Body of pancreas (tissue), 4 donors: ENCODE data around the gene TCP11L2. TPM values are rescaled to one million over a fixed set of nuclear protein-coding genes. Genes with fewer than 3 reads are reported as not detected.

Experiments used
- ATAC-seq: fragments of 150-250 bp; one replicate; pipeline ENCODE4 v1.9.1; 2016
- DNase-seq, 4 donors: peaks; one replicate each; pipeline ENCODE4 v3.0.0-alpha.2; 2019
- H3K27ac ChIP-seq, 4 donors: fragments of 200-600 bp; sonication (generic); 1 replicate in 3 of 4; 2 replicates in 1 of 4; pipeline versions ENCODE4 v1.5.1 to v1.6.1; 2016 to 2019; ENCODE audit warnings: mild to moderate bottlenecking in 1 of 4, mixed read lengths in 1 of 4, moderate library complexity in 1 of 4
- H3K27me3 ChIP-seq, 2 donors: fragments of 200-600 bp; sonication (generic); one replicate each; pipeline ENCODE4 v1.6.0; 2016; ENCODE audit warnings: mild to moderate bottlenecking in 1 of 2
- H3K36me3 ChIP-seq, 2 donors: fragments of 200-600 bp; sonication (generic); replicated peaks in 1 of 2; 2 replicates each; pipeline ENCODE4 v1.5.1; 2016; ENCODE audit warnings: low read depth in 2 of 2; ENCODE audit not compliant: insufficient read depth in 1 of 2
- H3K4me1 ChIP-seq: fragments of 200-600 bp; sonication (generic); one replicate; pipeline ENCODE4 v1.6.0; 2016
- H3K4me3 ChIP-seq, 2 donors: fragments of 200-600 bp; sonication (generic); 1 replicate in 1 of 2; 2 replicates in 1 of 2; pipeline ENCODE4 v1.5.1; 2016 to 2019
- H3K9me3 ChIP-seq, 3 donors: fragments of 200-600 bp; sonication (generic); 1 replicate in 2 of 3; 2 replicates in 1 of 3; pipeline ENCODE4 v1.5.1; 2016
- POLR2A ChIP-seq, 3 donors: fragments of 450-650 bp; IDR thresholded peaks; one replicate each; pipeline ENCODE4 v1.6.1; 2016; ENCODE audit warnings: antibody characterized with exemption in 3 of 3, mild to moderate bottlenecking in 2 of 3
- WGBS, 2 donors: methylation state at CpG; one replicate each; pipeline ENCODE4 v1.1.5; 2017; 5-methylcytosine and 5-hydroxymethylcytosine counted together
- intact Hi-C: fragments of 100-400 bp; cut with DNase I; formaldehyde crosslinking; loops from one replicate; pipeline ENCODE4 v1.15.1; 2023
- total RNA-seq, 2 donors: library from RNA; depleted of rRNA; stranded (reverse); fragments of >200 nt; gene quantifications; one replicate each; pipeline ENCODE4 v1.1.0, GENCODE V29; 2016
- TF ChIP-seq, protein P1 (sequence below), 7 experiments: fragments of 450-650 bp in 4 of 7; fragments of 200-600 bp in 3 of 7; sonication (generic) in 3 of 7; IDR thresholded peaks; one replicate each; pipeline ENCODE4 v1.5.1; 2016 to 2019; ENCODE audit warnings: antibody characterized with exemption in 7 of 7

The TCP11L2 gene
- total RNA-seq, 2 donors from 2014 or later, result 16.1 to 19.1 TPM

DNA sequence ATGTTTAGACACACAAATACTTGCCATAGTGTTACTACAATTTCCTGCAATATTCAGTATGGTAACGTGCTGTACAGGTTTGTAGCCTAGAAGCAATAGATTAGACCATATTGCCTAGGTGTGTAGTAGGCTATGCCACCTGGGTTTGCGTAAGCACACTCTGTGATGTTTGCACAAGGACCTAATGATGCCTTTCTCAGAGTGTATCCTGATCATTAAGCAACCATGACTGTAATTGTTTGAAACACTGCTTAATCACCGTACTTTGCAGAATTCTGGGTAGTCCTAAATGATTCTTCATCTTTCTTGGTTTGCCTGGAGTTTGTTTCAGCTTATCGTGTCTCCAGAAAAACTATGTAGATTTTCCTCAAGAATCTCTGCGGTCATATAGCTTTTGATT lies 11.2 kb upstream of the TCP11L2 start:
- ATAC-seq (peak; percentile 30), DNase-seq (peak in 2 of 4 donors; percentile 21 to 43)
- Histone ChIP-seq H3K36me3 (no peaks in the 10 kb centered on the region), H3K27me3 (no peaks in the 10 kb centered on the region), H3K4me1 (no peaks in the 10 kb centered on the region), H3K27ac (no peak overlapping the region), H3K9me3 (no peaks in the 10 kb centered on the region), H3K4me3 (no peak overlapping the region)
- 54 to 65% methylated on average over 5 of the region's 5 CpGs for WGBS, 2 donors
- TF ChIP-seq, protein P1, sequence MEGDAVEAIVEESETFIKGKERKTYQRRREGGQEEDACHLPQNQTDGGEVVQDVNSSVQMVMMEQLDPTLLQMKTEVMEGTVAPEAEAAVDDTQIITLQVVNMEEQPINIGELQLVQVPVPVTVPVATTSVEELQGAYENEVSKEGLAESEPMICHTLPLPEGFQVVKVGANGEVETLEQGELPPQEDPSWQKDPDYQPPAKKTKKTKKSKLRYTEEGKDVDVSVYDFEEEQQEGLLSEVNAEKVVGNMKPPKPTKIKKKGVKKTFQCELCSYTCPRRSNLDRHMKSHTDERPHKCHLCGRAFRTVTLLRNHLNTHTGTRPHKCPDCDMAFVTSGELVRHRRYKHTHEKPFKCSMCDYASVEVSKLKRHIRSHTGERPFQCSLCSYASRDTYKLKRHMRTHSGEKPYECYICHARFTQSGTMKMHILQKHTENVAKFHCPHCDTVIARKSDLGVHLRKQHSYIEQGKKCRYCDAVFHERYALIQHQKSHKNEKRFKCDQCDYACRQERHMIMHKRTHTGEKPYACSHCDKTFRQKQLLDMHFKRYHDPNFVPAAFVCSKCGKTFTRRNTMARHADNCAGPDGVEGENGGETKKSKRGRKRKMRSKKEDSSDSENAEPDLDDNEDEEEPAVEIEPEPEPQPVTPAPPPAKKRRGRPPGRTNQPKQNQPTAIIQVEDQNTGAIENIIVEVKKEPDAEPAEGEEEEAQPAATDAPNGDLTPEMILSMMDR (IDR thresholded peaks at IDR 0.05), result no peak
- TF ChIP-seq POLR2A (IDR thresholded peaks at IDR 0.05), result no peak
- intact Hi-C loops, result no loop called here

DNA sequence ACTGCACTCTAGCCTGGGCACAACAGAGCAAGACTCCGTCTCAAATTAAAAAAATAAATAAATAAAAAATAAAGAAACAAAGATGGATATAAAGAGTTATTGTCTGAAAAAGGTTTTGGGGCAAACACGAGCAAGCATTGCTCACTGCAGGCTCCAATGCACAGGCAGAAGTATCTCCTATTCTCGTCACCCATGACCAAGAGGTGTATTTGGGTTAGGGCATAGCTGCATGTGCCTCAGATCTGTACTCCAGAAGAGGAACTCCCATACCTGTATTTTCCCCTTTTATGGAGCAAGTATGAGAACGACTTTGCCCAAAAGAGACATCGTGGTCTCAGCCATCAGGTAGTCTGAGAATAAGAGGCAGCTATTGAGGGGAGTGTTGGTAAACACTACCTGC lies 10.2 kb upstream of the TCP11L2 start:
- H3K36me3 ChIP-seq, result no peaks in the 10 kb centered on the region
- no peaks in the 10 kb centered on the region for H3K9me3 ChIP-seq
- no peak for ATAC-seq
- WGBS, 2 donors, result 83 to 84% methylated on average over 5 of the region's 5 CpGs
- no peak overlapping the region for H3K4me3 ChIP-seq
- DNase-seq, result no peak
- no peaks in the 10 kb centered on the region for H3K4me1 ChIP-seq
- H3K27me3 ChIP-seq, result no peaks in the 10 kb centered on the region
- intact Hi-C loops, result no loop called here
- TF ChIP-seq, protein P1 (IDR thresholded peaks at IDR 0.05), result no peak
- TF ChIP-seq POLR2A (IDR thresholded peaks at IDR 0.05), result no peak
- no peak overlapping the region for H3K27ac ChIP-seq

DNA sequence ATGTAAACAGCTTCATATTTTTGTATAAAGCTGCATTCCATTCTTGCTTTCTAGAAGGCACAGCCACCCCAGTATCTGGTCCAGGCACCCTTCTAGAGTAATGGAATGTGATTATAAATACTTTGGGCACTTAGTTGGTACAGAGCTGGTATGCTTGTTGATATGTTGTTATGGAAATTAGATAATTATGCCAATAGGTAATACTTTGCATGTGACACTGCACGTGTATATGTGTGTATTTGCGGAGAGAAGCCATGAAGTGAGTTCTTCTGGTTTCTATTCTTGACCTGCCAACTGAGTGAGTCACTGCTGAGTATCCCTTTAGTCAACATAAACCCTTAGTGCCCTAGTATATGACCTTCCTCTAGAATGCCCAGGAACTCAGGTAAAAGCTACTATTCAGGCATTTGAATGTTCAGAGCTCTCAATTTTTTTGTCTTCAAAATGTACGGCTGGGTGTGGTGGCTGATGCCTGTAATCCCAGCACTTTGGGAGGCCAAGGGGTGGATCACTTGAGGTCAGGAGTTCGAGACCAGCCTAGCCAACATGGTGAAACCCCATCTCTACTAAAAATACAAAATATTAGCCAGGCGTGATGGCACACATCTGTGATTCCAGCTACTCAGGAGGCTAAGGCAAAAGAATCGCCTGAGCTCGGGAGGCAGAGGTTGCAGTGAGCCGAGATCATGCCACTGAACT lies 6.2 kb upstream of the TCP11L2 start:
- no peak for TF ChIP-seq POLR2A (IDR thresholded peaks at IDR 0.05)
- TF ChIP-seq, protein P1 (IDR thresholded peaks at IDR 0.05), result no peak
- no peak overlapping the region for H3K4me3 ChIP-seq
- no peaks in the 10 kb centered on the region for H3K27me3 ChIP-seq
- H3K4me1 ChIP-seq, result peaks cover 10% of the 10 kb centered on the region
- no peaks in the 10 kb centered on the region for H3K9me3 ChIP-seq
- 78 to 79% methylated on average over 8 of the region's 8 CpGs for WGBS, 2 donors
- intact Hi-C loops, result no loop called here
- H3K27ac ChIP-seq, result no peak overlapping the region
- ATAC-seq (no peak), DNase-seq (peak in 1 of 4 donors; percentile 40)
- no peaks in the 10 kb centered on the region for H3K36me3 ChIP-seq

DNA sequence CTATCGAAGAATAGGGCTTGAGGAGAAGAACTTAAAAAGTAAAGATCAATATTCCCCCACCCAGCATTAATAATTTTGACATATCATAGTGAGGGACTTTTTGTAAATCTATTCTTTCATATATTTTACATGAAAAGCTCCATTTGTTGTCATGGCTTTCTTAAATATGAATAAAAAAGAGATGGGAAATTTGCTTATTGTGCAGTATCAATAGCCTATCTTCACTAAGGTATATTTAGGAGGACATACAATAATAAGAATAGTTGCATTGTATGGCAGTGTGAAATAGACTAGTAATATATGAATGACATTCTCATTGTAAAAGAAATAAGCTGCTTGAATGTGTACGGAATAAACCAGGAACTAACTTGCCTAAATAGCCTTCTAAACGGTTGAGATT lies 5.5 kb upstream of the TCP11L2 start:
- Histone ChIP-seq H3K4me1 (peaks cover 16% of the 10 kb centered on the region), H3K27ac (no peak overlapping the region), H3K4me3 (no peak overlapping the region), H3K36me3 (no peaks in the 10 kb centered on the region), H3K9me3 (no peaks in the 10 kb centered on the region), H3K27me3 (no peaks in the 10 kb centered on the region)
- TF ChIP-seq, protein P1 (IDR thresholded peaks at IDR 0.05), result no peak
- TF ChIP-seq POLR2A (IDR thresholded peaks at IDR 0.05), result no peak
- DNase-seq (no peak), ATAC-seq (no peak)
- intact Hi-C loops, result no loop called here
- 79 to 82% methylated on average over 3 of the region's 3 CpGs for WGBS, 2 donors

DNA sequence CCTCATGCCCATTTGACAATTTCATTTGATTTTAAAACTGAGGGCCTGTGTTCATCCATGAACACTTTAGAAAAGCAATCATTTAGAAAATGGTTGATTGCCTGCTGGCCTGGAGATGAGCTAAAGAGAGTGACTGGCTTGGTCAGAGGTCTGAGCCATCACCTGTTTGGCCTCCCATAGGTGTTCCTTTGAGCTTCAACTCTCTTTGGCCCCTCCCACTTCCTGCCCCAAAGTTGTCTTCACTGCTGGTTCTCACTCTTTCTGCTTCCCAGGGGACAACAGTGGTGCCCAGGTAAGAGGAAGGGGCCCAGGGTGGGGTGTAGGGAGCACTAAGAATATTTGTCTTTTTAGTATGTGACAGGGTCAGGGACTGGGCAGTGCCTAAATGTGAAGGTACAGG lies 4.9 kb upstream of the TCP11L2 start:
- intact Hi-C loops, result no loop called here
- ATAC-seq (no peak), DNase-seq (no peak)
- Histone ChIP-seq H3K4me1 (peaks cover 16% of the 10 kb centered on the region), H3K9me3 (no peaks in the 10 kb centered on the region), H3K36me3 (no peaks in the 10 kb centered on the region), H3K4me3 (no peak overlapping the region), H3K27ac (no peak overlapping the region), H3K27me3 (no peaks in the 10 kb centered on the region)
- no peak for TF ChIP-seq POLR2A (IDR thresholded peaks at IDR 0.05)
- TF ChIP-seq, protein P1 (IDR thresholded peaks at IDR 0.05), result no peak
